HG03064 (cell line): Measurements from ENCODE around the gene TRIM25.

Experiments
- ATAC-seq: cut with Tn5 transposase; IDR thresholded peaks from one replicate; pipeline ENCODE4 v1.9.1; 2021; ENCODE audit warnings: low read depth; ENCODE audit not compliant: unreplicated experiment

TRIM25 gene

DNA sequence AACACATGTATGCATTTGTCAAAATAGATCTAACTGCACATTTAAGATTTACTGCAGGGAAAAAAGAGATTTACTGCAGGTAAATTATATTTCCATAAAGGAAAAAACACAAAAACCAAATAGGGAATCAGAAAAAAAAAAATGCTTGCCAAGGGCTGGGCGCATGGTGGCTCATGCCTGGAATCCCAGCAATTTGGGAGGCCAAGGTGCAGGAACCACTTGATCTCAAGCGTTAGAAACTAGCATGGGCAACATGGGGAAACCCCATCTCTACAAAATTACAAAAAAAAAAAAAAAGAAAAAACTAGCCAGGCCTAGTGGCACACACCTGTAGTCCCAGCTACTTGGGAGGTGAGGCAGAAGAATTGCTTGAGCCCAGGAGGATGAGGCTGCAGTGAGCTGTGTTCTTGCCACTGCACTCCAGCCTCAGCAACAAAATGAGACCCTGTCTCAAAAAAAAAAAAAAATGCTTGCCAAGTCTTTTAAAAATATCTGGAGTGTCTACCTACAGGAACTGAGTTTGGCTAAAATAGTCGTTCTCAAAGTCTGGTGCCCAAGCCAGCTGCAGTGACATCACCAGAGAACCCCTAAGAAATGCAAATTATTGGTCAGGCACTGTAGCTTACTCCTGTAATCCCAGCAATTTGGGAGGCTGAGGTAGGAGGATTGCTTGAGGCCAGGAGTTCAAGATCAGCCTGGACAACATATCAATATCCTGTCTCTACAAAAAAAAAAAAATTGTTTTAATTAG, 17.5 kb downstream of the TRIM25 start:
- ATAC-seq = no peak

GRCh38 chr17:56894859-56895455, 18.9 kb downstream of the TRIM25 start:
- ATAC-seq = no peak

DNA sequence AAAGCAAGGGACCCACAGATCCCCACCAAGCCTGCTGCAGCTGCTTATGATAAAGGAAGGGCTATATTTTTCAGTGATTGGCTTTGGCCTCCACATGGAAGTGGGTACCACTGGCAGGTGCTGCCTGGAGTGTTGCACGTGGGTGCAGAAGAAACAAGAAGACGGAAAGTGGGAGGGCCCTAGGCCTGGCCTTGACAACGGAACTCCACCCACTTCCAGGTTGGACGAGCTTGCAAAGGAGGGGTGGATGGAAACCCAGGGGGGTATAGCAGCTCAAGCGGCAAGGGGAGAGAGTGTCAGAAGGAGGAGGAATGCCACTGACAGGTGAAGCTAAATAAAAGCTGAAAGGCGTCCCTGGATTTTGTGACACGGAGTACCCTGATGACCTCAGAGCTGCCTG, 20.3 kb downstream of the TRIM25 start:
- no peak for ATAC-seq

DNA sequence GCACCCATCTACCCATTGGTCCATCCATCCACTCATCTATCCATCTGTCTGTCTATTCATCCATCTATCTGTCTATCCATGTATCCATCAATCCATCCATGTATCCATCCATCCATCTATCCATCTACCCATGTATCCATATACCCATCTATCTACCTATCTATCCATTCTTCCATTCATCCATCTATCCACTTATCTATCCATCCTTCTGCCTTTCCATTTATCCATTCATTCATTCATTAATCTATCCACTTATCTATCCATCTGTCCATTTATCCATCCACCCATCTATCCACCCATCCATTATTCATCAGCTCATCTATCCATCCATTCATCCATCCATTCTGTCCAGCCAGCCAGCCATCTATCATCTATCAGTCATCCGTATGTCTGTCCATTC, 21.5 kb downstream of the TRIM25 start:
- no peak for ATAC-seq

DNA sequence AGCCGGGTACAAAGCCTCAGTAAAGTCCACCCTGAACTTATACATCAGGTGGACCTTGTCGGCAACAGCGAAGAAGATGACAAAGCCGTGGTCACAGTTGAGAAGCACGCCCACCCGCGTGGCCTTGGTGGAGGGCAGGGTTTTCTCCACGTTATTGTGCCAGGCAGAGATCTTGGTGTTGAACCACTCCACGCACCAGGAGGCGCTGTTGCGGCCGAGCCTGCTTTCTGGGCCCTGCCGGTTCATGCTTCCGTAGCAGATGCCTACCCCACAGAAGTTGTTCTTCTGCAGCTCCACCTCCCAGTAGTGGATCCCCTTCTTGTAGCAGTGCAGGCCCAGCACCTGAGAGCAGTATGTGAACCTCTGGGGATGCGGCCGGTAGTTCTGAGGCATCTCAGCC, 22.1 kb downstream of the TRIM25 start:
- no peak for ATAC-seq

GRCh38 chr17:56890906-56891674, 22.8 kb downstream of the TRIM25 start:
- ATAC-seq = no peak

DNA sequence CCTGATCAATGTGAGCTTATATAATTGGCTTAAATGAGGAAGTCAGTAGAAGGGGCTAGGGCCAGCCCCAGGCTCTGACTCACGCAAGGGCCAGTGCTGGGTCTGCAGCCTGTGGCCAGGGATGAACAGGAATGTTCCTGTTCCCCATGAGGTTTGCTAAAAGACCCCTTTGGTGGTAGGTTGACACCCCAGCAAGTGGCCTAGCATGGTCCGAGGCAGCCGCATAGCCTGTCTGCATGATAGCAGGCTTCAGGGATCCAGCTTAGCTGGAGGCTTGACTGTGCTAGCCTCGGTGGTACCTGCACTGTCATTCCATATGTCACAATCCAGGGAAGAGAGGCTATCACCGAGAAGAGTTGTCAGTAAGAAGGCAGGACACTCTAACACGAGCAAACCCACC, 23.5 kb downstream of the TRIM25 start:
- ATAC-seq = no peak

GRCh38 chr17:56887552-56888467, 26.0 kb downstream of the TRIM25 start:
- no peak for ATAC-seq

- no peak for ATAC-seq
Measured at GRCh38 chr17:56887105-56887504, 26.7 kb downstream of the TRIM25 start.

DNA sequence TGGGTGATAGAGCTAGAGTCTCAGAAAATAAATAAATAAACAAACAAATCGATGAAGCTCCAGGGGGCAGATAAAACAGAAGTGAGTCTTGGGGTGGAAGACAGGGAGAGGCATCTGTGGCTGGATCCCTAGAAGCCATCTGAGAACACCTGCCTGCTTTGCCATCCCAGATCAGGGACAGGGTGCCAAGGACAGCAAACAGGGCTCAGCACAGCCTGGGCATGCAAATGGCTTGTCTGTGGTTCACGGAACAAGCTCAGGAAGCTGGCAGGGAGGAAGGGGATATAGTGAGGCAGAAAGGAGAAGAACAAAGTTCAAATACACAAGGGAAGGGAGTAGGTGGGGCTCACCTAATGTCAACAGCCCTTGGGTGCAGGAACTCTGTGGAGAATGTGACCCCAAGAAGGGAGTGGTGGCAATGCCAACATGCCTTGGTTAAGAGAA, 27.5 kb downstream of the TRIM25 start:
- no peak for ATAC-seq

DNA sequence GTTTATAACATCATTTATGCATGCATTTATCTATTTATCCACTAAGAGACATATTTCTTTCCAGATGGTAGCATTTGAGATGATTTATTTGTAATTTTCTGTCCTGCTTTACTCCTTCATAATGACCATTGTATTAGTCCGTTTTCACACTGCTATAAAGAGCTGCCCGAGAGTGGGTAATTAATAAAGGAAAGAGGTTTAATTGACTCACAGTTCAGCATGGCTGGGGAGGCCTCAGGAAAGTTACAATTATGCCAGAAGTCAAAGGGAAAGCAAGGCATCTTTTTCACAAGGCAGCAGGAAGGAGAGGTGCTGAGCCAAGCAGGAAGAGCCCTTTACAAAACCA, 28.6 kb downstream of the TRIM25 start:
- no peak for ATAC-seq

DNA sequence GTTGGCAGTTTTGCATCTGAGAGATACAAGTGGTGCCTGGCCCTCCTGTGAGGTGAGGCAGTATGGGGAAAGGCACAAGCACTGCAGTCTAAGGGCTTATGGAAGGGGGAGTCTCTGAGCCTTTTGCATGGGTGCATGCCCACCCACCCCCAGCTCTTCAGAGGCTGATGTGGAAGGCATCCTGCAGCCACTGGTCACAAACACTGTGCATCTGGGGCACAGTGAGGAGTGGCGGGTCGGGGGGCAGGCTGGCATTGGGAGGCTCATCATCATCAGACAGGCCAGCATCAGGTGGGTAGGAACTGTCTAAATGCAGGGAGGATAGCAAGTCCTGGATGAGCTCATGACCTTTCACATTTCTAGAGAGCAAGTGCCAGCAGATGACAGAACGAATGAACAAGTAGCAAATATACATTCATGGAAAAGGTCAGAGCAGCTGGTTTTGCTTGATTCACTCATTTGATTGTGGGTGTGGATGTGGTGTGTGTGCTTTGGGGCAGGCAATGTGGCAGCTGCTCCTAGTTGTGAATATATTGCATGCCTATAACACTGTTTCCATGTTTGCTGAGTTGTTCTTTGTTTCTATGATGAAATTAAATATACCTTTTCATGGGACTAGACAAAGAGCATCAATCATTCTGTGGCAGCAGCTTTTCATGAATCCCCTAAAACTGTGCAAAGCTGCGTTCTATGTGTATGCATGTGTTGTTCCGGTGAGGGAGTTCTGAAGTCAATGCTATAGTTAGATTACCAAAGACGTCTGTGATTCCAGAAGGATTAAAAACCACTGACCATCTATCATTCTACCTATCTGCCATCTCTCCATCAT, 29.2 kb downstream of the TRIM25 start:
- ATAC-seq = no peak

DNA sequence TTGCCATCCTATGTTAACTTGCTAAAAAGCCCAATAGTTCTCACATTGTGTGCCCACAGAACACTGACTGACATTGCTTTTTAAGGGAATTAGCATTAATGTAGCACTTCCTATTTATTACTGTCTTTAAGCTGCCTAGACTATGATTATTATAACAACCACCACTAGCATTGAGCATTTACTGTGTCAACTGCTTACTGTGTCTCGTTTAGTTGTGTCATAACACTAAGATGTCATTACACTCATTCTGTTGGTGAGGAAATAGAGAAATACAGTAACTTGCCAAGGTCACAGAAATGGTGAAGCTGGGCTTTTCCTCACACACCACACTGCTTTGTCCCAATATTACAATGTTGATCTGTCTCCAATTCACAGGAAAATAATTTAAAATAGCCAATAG, 30.2 kb downstream of the TRIM25 start:
- no peak for ATAC-seq

- no peak for ATAC-seq
Measured at GRCh38 chr17:56881685-56882295, 32.1 kb downstream of the TRIM25 start.

GRCh38 chr17:56880571-56880970, 33.3 kb downstream of the TRIM25 start:
- ATAC-seq = no peak

DNA sequence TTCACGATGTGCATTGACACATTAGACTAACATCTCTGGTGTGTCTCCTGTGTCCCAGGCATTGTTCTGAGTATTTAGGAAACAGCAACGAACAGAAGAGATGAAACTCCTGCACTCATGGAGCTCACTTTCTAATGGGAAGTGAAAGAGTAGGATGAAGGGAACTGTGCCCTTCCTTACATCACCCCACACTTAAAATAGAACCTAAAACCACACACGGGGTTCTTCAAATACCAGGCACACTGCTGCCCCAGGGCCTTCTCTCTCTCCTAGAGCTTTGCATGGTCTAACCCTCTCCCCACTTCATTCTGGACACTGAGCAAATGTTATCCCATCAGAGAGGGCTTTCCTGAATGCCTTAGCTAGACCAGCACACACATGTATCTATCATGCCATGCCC, 33.7 kb downstream of the TRIM25 start:
- no peak for ATAC-seq

DNA sequence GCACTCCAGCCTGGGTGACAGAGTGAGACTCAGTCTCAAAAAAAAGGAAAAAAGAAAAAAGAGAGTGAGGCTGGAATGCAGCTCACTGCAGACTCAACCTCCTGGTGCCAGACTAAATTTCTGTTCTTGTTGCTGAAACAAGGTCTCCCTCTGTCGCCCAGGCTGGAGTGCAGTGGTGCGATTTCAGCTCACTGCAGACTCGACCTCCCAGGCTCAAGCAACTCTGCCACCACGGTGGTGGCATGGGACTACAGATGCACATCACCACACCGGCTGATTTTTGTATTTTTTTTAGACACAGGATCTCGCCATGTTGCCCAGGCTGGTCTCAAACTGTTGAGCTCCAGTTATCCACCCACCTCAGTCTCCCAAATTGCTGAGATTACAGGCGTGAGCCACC, 34.6 kb downstream of the TRIM25 start:
- no peak for ATAC-seq

DNA sequence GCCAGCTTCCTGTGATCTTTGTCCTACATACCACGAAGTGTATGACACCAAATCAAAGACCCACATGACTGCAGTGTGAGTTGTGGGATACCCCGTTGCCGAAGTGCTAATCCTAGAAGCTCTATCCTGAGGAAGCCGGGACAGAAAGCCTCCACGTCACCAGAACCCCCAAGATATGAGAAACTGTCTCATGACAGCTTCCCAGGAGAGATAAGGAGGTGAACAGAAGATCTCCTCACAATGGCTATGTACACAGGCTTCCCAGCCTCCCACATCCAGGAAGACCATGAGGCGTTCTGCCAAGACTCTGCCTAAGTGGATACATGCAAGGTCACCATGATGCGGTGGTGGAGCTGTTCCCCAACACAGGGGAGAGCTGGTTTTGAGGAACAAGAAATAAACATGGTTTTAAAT, 37.1 kb downstream of the TRIM25 start:
- ATAC-seq = no peak

DNA sequence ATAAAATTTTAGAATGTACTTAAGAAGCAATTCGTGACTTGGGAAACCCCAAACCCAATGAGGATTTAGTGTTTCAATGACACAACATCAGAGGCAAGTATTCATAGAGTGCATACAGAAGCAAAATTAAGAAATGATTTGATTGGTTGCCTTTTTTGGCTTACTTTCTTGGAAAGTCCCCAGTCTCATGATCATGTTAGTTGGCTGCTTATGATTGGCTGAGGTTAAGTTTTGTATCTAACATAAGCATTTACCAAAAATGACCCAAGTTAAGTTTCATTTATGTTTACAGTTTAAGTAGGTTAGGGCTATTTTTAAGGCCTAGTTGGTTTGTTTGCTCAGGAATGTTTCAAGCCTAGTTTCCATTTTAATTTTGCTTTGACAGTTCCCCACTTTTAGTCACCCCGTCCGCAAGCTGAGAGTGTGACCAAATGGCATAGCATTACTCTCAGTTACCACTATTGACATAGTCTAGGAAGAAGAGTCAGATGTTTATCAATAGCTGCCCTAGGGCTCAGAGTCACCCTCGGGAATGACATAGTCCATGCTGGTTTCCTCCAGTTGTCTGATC, 43.7 kb downstream of the TRIM25 start:
- ATAC-seq = no peak
